Ascending aorta (tissue), 2 donors: ENCODE results near the gene EFHD2. TPM values are rescaled to one million over a fixed set of nuclear protein-coding genes. Genes with fewer than 3 reads are reported as not detected.
"Not testable (repeated sequence)": the region's sequence is repeated elsewhere in the genome, so short reads cannot be mapped to it uniquely, and the experiment has no call there.

ENCODE experiments used
- DNase-seq, 2 donors: peaks; one replicate each; pipeline ENCODE4 v3.0.0-alpha.2; 2019; ENCODE audit warnings: low spot score in 2 of 2
- H3K27ac ChIP-seq, 2 donors: fragments of 200-600 bp; sonication (generic); one replicate each; pipeline ENCODE4 v1.5.1; 2016 to 2017; ENCODE audit warnings: mild to moderate bottlenecking in 1 of 2
- H3K27me3 ChIP-seq: fragments of 200-600 bp; sonication (generic); one replicate; pipeline ENCODE4 v1.5.1; 2017
- H3K36me3 ChIP-seq, 2 donors: fragments of 200-600 bp; sonication (generic); one replicate each; pipeline ENCODE4 v1.5.1; 2016
- H3K4me1 ChIP-seq, 2 donors: fragments of 200-600 bp; sonication (generic); one replicate each; pipeline ENCODE4 v1.5.1; 2016 to 2017; ENCODE audit warnings: mild to moderate bottlenecking in 1 of 2
- H3K4me3 ChIP-seq, 2 donors: fragments of 200-600 bp; sonication (generic); one replicate each; pipeline ENCODE4 v1.5.1; 2016 to 2017; ENCODE audit warnings: mild to moderate bottlenecking in 1 of 2
- H3K9me3 ChIP-seq, 2 donors: fragments of 200-600 bp; sonication (generic); one replicate each; pipeline ENCODE4 v1.5.1; 2016
- CTCF ChIP-seq, 3 experiments: fragments of 200-600 bp in 2 of 3; fragments of 450-650 bp in 1 of 3; sonication (generic) in 2 of 3; IDR thresholded peaks; one replicate each; pipeline ENCODE4 v1.5.1; 2016 to 2019; ENCODE audit warnings: antibody characterized with exemption in 3 of 3, mild to moderate bottlenecking in 1 of 3, moderate library complexity in 1 of 3
- intact Hi-C: fragments of 100-400 bp; cut with DNase I; formaldehyde crosslinking; loops from one replicate; pipeline ENCODE4 v1.15.1; 2023
- total RNA-seq: library from RNA; depleted of rRNA; stranded (reverse); fragments of >200 nt; gene quantifications from one replicate; pipeline ENCODE4 v1.1.0, GENCODE V29; 2016

Gene EFHD2
- total RNA-seq, 1 donor from 2014 or later, result 116 TPM

GRCh38 chr1:15432324-15432723 lies 22.6 kb downstream of the EFHD2 start:
- intact Hi-C loops, result no loop called here

GRCh38 chr1:15433471-15433870 lies 23.8 kb downstream of the EFHD2 start:
- Histone ChIP-seq H3K27ac (no peak overlapping the region), H3K36me3 (peaks cover 0 to 8% of the 10 kb centered on the region in 2 donors), H3K4me3 (no peak overlapping the region), H3K4me1 (no peaks in the 10 kb centered on the region), H3K9me3 (no peaks in the 10 kb centered on the region), H3K27me3 (no peaks in the 10 kb centered on the region)
- intact Hi-C loops, result no loop called here
- DNase-seq, result no peak
- TF ChIP-seq CTCF (IDR thresholded peaks at IDR 0.05), result no peak

More at GRCh38 chr1:15432324-15432723, 22.6 kb downstream of the EFHD2 start:
- H3K4me3 ChIP-seq, result no peak overlapping the region
- no peak for TF ChIP-seq CTCF (IDR thresholded peaks at IDR 0.05)
- H3K27ac ChIP-seq, result no peak overlapping the region
- H3K27me3 ChIP-seq, result no peaks in the 10 kb centered on the region
- no peak for DNase-seq
- H3K9me3 ChIP-seq, result no peaks in the 10 kb centered on the region
- H3K36me3 ChIP-seq, result peaks cover 4 to 8% of the 10 kb centered on the region in 2 donors
- no peaks in the 10 kb centered on the region for H3K4me1 ChIP-seq

- H3K27ac ChIP-seq, H3K4me3 ChIP-seq, H3K9me3 ChIP-seq, DNase-seq, H3K4me1 ChIP-seq, H3K27me3 ChIP-seq, intact Hi-C loops, H3K36me3 ChIP-seq: not testable (repeated sequence)
These were observed 25.1 kb downstream of the EFHD2 start for GRCh38 chr1:15434739-15435138.

GRCh38 chr1:15435239-15436077 lies 25.8 kb downstream of the EFHD2 start:
- Histone ChIP-seq H3K36me3 (no peaks in the 10 kb centered on the region), H3K4me1 (no peaks in the 10 kb centered on the region), H3K4me3 (no peak overlapping the region), H3K27me3 (no peaks in the 10 kb centered on the region), H3K9me3 (no peaks in the 10 kb centered on the region), H3K27ac (no peak overlapping the region)
- intact Hi-C loops, result no loop called here
- TF ChIP-seq CTCF (IDR thresholded peaks at IDR 0.05), result no peak
- no peak for DNase-seq

- no peak overlapping the region for H3K27ac ChIP-seq
- no peak for DNase-seq
- intact Hi-C loops, result no loop called here
- no peaks in the 10 kb centered on the region for H3K27me3 ChIP-seq
- H3K9me3 ChIP-seq, result no peaks in the 10 kb centered on the region
- H3K36me3 ChIP-seq, result no peaks in the 10 kb centered on the region
- no peak for TF ChIP-seq CTCF (IDR thresholded peaks at IDR 0.05)
- no peaks in the 10 kb centered on the region for H3K4me1 ChIP-seq
- H3K4me3 ChIP-seq, result no peak overlapping the region
These were observed 27.3 kb downstream of the EFHD2 start for GRCh38 chr1:15436881-15437442.

- DNase-seq, result no peak
- Histone ChIP-seq H3K4me1 (no peaks in the 10 kb centered on the region), H3K36me3 (no peaks in the 10 kb centered on the region), H3K9me3 (no peaks in the 10 kb centered on the region), H3K4me3 (no peak overlapping the region), H3K27me3 (no peaks in the 10 kb centered on the region), H3K27ac (no peak overlapping the region)
- no peak for TF ChIP-seq CTCF (IDR thresholded peaks at IDR 0.05)
- intact Hi-C loops, result no loop called here
These were observed 29.6 kb downstream of the EFHD2 start for GRCh38 chr1:15439325-15439724.
